Measurements from ENCODE around the gene SCGN.

GRCh38 chr6:25746968-25747367 lies 95.0 kb downstream of the SCGN start:
- TF ChIP-seq ZNF324 (tag by site-specific recombination; IDR thresholded peaks at IDR 0.05), result no peak
- no peak for TF ChIP-seq ZNF274 (IDR thresholded peaks at IDR 0.05; ENCODE audit: low read length)
- no peak for TF ChIP-seq ZNF274 (tag by site-specific recombination; IDR thresholded peaks at IDR 0.05; ENCODE audit: borderline replicate concordance)
- no peak for TF ChIP-seq KLF16 (tag by site-specific recombination; IDR thresholded peaks at IDR 0.05)
- TF ChIP-seq, protein P1, sequence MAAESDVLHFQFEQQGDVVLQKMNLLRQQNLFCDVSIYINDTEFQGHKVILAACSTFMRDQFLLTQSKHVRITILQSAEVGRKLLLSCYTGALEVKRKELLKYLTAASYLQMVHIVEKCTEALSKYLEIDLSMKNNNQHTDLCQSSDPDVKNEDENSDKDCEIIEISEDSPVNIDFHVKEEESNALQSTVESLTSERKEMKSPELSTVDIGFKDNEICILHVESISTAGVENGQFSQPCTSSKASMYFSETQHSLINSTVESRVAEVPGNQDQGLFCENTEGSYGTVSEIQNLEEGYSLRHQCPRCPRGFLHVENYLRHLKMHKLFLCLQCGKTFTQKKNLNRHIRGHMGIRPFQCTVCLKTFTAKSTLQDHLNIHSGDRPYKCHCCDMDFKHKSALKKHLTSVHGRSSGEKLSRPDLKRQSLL (tag by site-specific recombination; IDR thresholded peaks at IDR 0.05), result no peak
- TF ChIP-seq ZNF426 (tag by site-specific recombination; IDR thresholded peaks at IDR 0.05), result no peak
- no peak for TF ChIP-seq CTCF (tag by site-specific recombination; IDR thresholded peaks at IDR 0.05)
- no peak for TF ChIP-seq ZNF335 (tag by site-specific recombination; conservative IDR thresholded peaks at IDR 0.05)
- TF ChIP-seq ZSCAN23 (tag by site-specific recombination; IDR thresholded peaks at IDR 0.05), result no peak
- TF ChIP-seq ZNF280D (tag by site-specific recombination; IDR thresholded peaks at IDR 0.05), result no peak
- TF ChIP-seq, protein P2, sequence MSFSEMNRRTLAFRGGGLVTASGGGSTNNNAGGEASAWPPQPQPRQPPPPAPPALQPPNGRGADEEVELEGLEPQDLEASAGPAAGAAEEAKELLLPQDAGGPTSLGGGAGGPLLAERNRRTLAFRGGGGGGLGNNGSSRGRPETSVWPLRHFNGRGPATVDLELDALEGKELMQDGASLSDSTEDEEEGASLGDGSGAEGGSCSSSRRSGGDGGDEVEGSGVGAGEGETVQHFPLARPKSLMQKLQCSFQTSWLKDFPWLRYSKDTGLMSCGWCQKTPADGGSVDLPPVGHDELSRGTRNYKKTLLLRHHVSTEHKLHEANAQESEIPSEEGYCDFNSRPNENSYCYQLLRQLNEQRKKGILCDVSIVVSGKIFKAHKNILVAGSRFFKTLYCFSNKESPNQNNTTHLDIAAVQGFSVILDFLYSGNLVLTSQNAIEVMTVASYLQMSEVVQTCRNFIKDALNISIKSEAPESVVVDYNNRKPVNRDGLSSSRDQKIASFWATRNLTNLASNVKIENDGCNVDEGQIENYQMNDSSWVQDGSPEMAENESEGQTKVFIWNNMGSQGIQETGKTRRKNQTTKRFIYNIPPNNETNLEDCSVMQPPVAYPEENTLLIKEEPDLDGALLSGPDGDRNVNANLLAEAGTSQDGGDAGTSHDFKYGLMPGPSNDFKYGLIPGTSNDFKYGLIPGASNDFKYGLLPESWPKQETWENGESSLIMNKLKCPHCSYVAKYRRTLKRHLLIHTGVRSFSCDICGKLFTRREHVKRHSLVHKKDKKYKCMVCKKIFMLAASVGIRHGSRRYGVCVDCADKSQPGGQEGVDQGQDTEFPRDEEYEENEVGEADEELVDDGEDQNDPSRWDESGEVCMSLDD (tag by site-specific recombination; IDR thresholded peaks at IDR 0.05), result no peak
- TF ChIP-seq ZSCAN30 (tag by site-specific recombination; IDR thresholded peaks at IDR 0.05), result no peak
- no peak for TF ChIP-seq SP7 (tag by site-specific recombination; IDR thresholded peaks at IDR 0.05)
- TF ChIP-seq ZNF747 (tag by site-specific recombination; IDR thresholded peaks at IDR 0.05), result no peak
- no peak for TF ChIP-seq ZNF529 (tag by site-specific recombination; IDR thresholded peaks at IDR 0.05; ENCODE audit: insufficient replicate concordance)
